Measurements from ENCODE around the gene E2F4. TPM values are rescaled to one million over a fixed set of nuclear protein-coding genes. Genes with fewer than 3 reads are reported as not detected.

Gene E2F4
- total and polyA plus RNA-seq, 5 donors from 2014 or later = 46.8 to 63.7 (median 50.3) TPM

- Histone ChIP-seq H3K9me3 (ENCODE audit: control insufficient read depth in 2 of 2, low read length in 2 of 2) (no peaks in the 10 kb centered on the region), H3K36me3 (ENCODE audit: control insufficient read depth, insufficient read depth, low read length) (no peaks in the 10 kb centered on the region), H3K4me3 (ENCODE audit: low read depth, low read length) (peak overlapping the region; percentile 37), H3K27me3 (ENCODE audit: control insufficient read depth, insufficient read depth, low read length) (peaks cover 18% of the 10 kb centered on the region), H3K4me1 (ENCODE audit: control insufficient read depth, insufficient read depth, low read length, poor library complexity, severe bottlenecking) (peaks cover 45% of the 10 kb centered on the region), H3K27ac (ENCODE audit: insufficient read depth, low read length, poor library complexity, severe bottlenecking) (no peak overlapping the region)
- Mint-ChIP-seq H3K27ac (peak overlapping the region in 2 of 3 donors; percentile 68 to 78), H3K4me1 (peaks cover 5 to 37% (median 21%) of the 10 kb centered on the region in 4 donors), H3K9me3 (peaks cover 0 to 3% (median 0%) of the 10 kb centered on the region in 7 donors), H3K36me3 (no peaks in the 10 kb centered on the region), H3K27me3 (peaks cover 59% of the 10 kb centered on the region), H3K4me3 (peak overlapping the region; percentile 82 to 89 (median 84))
- DNase-seq (peak; percentile 54 to 81 (median 55)), ATAC-seq (ENCODE audit: low read depth in 2 of 2) (peak; percentile 75 to 83)
Measured at GRCh38 chr16:67173808-67174705, 17.9 kb upstream of the E2F4 start.

- peaks cover 41% of the 10 kb centered on the region for H3K4me1 ChIP-seq (ENCODE audit: control insufficient read depth, insufficient read depth, low read length, poor library complexity, severe bottlenecking)
- no peak overlapping the region for H3K27ac ChIP-seq (ENCODE audit: insufficient read depth, low read length, poor library complexity, severe bottlenecking)
- peaks cover 5 to 34% (median 19%) of the 10 kb centered on the region in 4 donors for H3K4me1 Mint-ChIP-seq
- H3K27me3 ChIP-seq (ENCODE audit: control insufficient read depth, insufficient read depth, low read length) = peaks cover 18% of the 10 kb centered on the region
- ATAC-seq (ENCODE audit: low read depth in 2 of 2) (no peak), DNase-seq (no peak)
- no peaks in the 10 kb centered on the region for H3K9me3 ChIP-seq (ENCODE audit: control insufficient read depth in 2 of 2, low read length in 2 of 2)
- H3K36me3 Mint-ChIP-seq = no peaks in the 10 kb centered on the region
- H3K4me3 Mint-ChIP-seq = peak overlapping the region in 2 of 4 donors; percentile 82 to 83
- H3K36me3 ChIP-seq (ENCODE audit: control insufficient read depth, insufficient read depth, low read length) = no peaks in the 10 kb centered on the region
- H3K9me3 Mint-ChIP-seq = peaks cover 0 to 3% (median 0%) of the 10 kb centered on the region in 7 donors
- H3K27ac Mint-ChIP-seq = no peak overlapping the region
- H3K4me3 ChIP-seq (ENCODE audit: low read depth, low read length) = no peak overlapping the region
- H3K27me3 Mint-ChIP-seq = peaks cover 52% of the 10 kb centered on the region
Measured at GRCh38 chr16:67174706-67175231, 17.2 kb upstream of the E2F4 start.

GRCh38 chr16:67176662-67177061 is 15.3 kb upstream of the E2F4 start:
- H3K4me1 ChIP-seq (ENCODE audit: control insufficient read depth, insufficient read depth, low read length, poor library complexity, severe bottlenecking) = peaks cover 30% of the 10 kb centered on the region
- no peak overlapping the region for H3K4me3 ChIP-seq (ENCODE audit: low read depth, low read length)
- peaks cover 5 to 26% (median 15%) of the 10 kb centered on the region in 4 donors for H3K4me1 Mint-ChIP-seq
- no peaks in the 10 kb centered on the region for H3K9me3 ChIP-seq (ENCODE audit: control insufficient read depth in 2 of 2, low read length in 2 of 2)
- peaks cover 11% of the 10 kb centered on the region for H3K27me3 ChIP-seq (ENCODE audit: control insufficient read depth, insufficient read depth, low read length)
- H3K9me3 Mint-ChIP-seq = peaks cover 0 to 3% (median 0%) of the 10 kb centered on the region in 7 donors
- peaks cover 37% of the 10 kb centered on the region for H3K27me3 Mint-ChIP-seq
- no peak overlapping the region for H3K27ac Mint-ChIP-seq
- ATAC-seq (ENCODE audit: low read depth in 2 of 2) (no peak), DNase-seq (no peak)
- no peaks in the 10 kb centered on the region for H3K36me3 Mint-ChIP-seq
- H3K36me3 ChIP-seq (ENCODE audit: control insufficient read depth, insufficient read depth, low read length) = no peaks in the 10 kb centered on the region
- no peak overlapping the region for H3K27ac ChIP-seq (ENCODE audit: insufficient read depth, low read length, poor library complexity, severe bottlenecking)
- peak overlapping the region in 2 of 4 donors; percentile 9 to 65 for H3K4me3 Mint-ChIP-seq

- peak in 2 of 3 donors; percentile 43 to 70 for DNase-seq
- Mint-ChIP-seq H3K4me3 (peak overlapping the region; percentile 18 to 65 (median 54)), H3K4me1 (peaks cover 5 to 23% (median 15%) of the 10 kb centered on the region in 4 donors), H3K36me3 (no peaks in the 10 kb centered on the region), H3K27me3 (peaks cover 29% of the 10 kb centered on the region), H3K9me3 (peaks cover 0 to 2% (median 0%) of the 10 kb centered on the region in 7 donors), H3K27ac (no peak overlapping the region)
- Histone ChIP-seq H3K27me3 (ENCODE audit: control insufficient read depth, insufficient read depth, low read length) (peaks cover 8% of the 10 kb centered on the region), H3K4me1 (ENCODE audit: control insufficient read depth, insufficient read depth, low read length, poor library complexity, severe bottlenecking) (peaks cover 30% of the 10 kb centered on the region), H3K9me3 (ENCODE audit: control insufficient read depth in 2 of 2, low read length in 2 of 2) (no peaks in the 10 kb centered on the region), H3K36me3 (ENCODE audit: control insufficient read depth, insufficient read depth, low read length) (no peaks in the 10 kb centered on the region), H3K4me3 (ENCODE audit: low read depth, low read length) (no peak overlapping the region), H3K27ac (ENCODE audit: insufficient read depth, low read length, poor library complexity, severe bottlenecking) (no peak overlapping the region)
- peak; percentile 18 to 34 for ATAC-seq (ENCODE audit: low read depth in 2 of 2)
Measured at GRCh38 chr16:67177743-67178699, 13.9 kb upstream of the E2F4 start.

GRCh38 chr16:67179421-67180080 is 12.4 kb upstream of the E2F4 start:
- H3K27ac Mint-ChIP-seq = no peak overlapping the region
- H3K4me1 ChIP-seq (ENCODE audit: control insufficient read depth, insufficient read depth, low read length, poor library complexity, severe bottlenecking) = peaks cover 21% of the 10 kb centered on the region
- ATAC-seq (ENCODE audit: low read depth in 2 of 2) = no peak
- H3K4me1 Mint-ChIP-seq = peaks cover 0 to 14% (median 8%) of the 10 kb centered on the region in 4 donors
- no peak overlapping the region for H3K4me3 ChIP-seq (ENCODE audit: low read depth, low read length)
- H3K4me3 Mint-ChIP-seq = peak overlapping the region in 2 of 4 donors; percentile 2 to 35
- DNase-seq = peak in 1 of 3 donors; percentile 45
- no peaks in the 10 kb centered on the region for H3K9me3 ChIP-seq (ENCODE audit: control insufficient read depth in 2 of 2, low read length in 2 of 2)
- no peak overlapping the region for H3K27ac ChIP-seq (ENCODE audit: insufficient read depth, low read length, poor library complexity, severe bottlenecking)
- no peaks in the 10 kb centered on the region for H3K36me3 Mint-ChIP-seq
- no peaks in the 10 kb centered on the region for H3K36me3 ChIP-seq (ENCODE audit: control insufficient read depth, insufficient read depth, low read length)
- H3K9me3 Mint-ChIP-seq = peaks cover 0 to 2% (median 0%) of the 10 kb centered on the region in 7 donors
- H3K27me3 ChIP-seq (ENCODE audit: control insufficient read depth, insufficient read depth, low read length) = no peaks in the 10 kb centered on the region
- H3K27me3 Mint-ChIP-seq = peaks cover 18% of the 10 kb centered on the region

- H3K4me3 Mint-ChIP-seq = no peak overlapping the region
- no peaks in the 10 kb centered on the region for H3K36me3 Mint-ChIP-seq
- DNase-seq (no peak), ATAC-seq (ENCODE audit: low read depth in 2 of 2) (no peak)
- H3K9me3 Mint-ChIP-seq = peaks cover 0 to 2% (median 0%) of the 10 kb centered on the region in 7 donors
- Histone ChIP-seq H3K9me3 (ENCODE audit: control insufficient read depth in 2 of 2, low read length in 2 of 2) (no peaks in the 10 kb centered on the region), H3K36me3 (ENCODE audit: control insufficient read depth, insufficient read depth, low read length) (no peaks in the 10 kb centered on the region), H3K27me3 (ENCODE audit: control insufficient read depth, insufficient read depth, low read length) (no peaks in the 10 kb centered on the region), H3K4me1 (ENCODE audit: control insufficient read depth, insufficient read depth, low read length, poor library complexity, severe bottlenecking) (peaks cover 23% of the 10 kb centered on the region), H3K4me3 (ENCODE audit: low read depth, low read length) (no peak overlapping the region), H3K27ac (ENCODE audit: insufficient read depth, low read length, poor library complexity, severe bottlenecking) (no peak overlapping the region)
- no peak overlapping the region for H3K27ac Mint-ChIP-seq
- peaks cover 19% of the 10 kb centered on the region for H3K27me3 Mint-ChIP-seq
- peaks cover 0 to 18% (median 9%) of the 10 kb centered on the region in 4 donors for H3K4me1 Mint-ChIP-seq
Measured at GRCh38 chr16:67180166-67180565, 11.8 kb upstream of the E2F4 start.

- DNase-seq (no peak), ATAC-seq (ENCODE audit: low read depth in 2 of 2) (no peak)
- no peak overlapping the region for H3K27ac Mint-ChIP-seq
- H3K27me3 ChIP-seq (ENCODE audit: control insufficient read depth, insufficient read depth, low read length) = peaks cover 1% of the 10 kb centered on the region
- H3K4me3 ChIP-seq (ENCODE audit: low read depth, low read length) = no peak overlapping the region
- no peak overlapping the region for H3K27ac ChIP-seq (ENCODE audit: insufficient read depth, low read length, poor library complexity, severe bottlenecking)
- H3K9me3 Mint-ChIP-seq = peaks cover 0 to 2% (median 0%) of the 10 kb centered on the region in 7 donors
- H3K9me3 ChIP-seq (ENCODE audit: control insufficient read depth in 2 of 2, low read length in 2 of 2) = no peaks in the 10 kb centered on the region
- peaks cover 4 to 23% (median 13%) of the 10 kb centered on the region in 4 donors for H3K4me1 Mint-ChIP-seq
- H3K36me3 ChIP-seq (ENCODE audit: control insufficient read depth, insufficient read depth, low read length) = no peaks in the 10 kb centered on the region
- peaks cover 19% of the 10 kb centered on the region for H3K27me3 Mint-ChIP-seq
- H3K4me1 ChIP-seq (ENCODE audit: control insufficient read depth, insufficient read depth, low read length, poor library complexity, severe bottlenecking) = peaks cover 31% of the 10 kb centered on the region
- no peak overlapping the region for H3K4me3 Mint-ChIP-seq
- H3K36me3 Mint-ChIP-seq = no peaks in the 10 kb centered on the region
Measured at GRCh38 chr16:67181346-67181745, 10.6 kb upstream of the E2F4 start.

Data from CD4-positive, CD25-positive, alpha-beta regulatory T cell (primary cell).